ENCODE data around the gene ABCA2. TPM values are rescaled to one million over a fixed set of nuclear protein-coding genes. Genes with fewer than 3 reads are reported as not detected.
"Not testable (repeated sequence)": the region's sequence is repeated elsewhere in the genome, so short reads cannot be mapped to it uniquely, and the experiment has no call there.

Gene ABCA2
- total RNA-seq, 2 experiments from 2014 or later: 4.1 to 4.7 TPM

DNA sequence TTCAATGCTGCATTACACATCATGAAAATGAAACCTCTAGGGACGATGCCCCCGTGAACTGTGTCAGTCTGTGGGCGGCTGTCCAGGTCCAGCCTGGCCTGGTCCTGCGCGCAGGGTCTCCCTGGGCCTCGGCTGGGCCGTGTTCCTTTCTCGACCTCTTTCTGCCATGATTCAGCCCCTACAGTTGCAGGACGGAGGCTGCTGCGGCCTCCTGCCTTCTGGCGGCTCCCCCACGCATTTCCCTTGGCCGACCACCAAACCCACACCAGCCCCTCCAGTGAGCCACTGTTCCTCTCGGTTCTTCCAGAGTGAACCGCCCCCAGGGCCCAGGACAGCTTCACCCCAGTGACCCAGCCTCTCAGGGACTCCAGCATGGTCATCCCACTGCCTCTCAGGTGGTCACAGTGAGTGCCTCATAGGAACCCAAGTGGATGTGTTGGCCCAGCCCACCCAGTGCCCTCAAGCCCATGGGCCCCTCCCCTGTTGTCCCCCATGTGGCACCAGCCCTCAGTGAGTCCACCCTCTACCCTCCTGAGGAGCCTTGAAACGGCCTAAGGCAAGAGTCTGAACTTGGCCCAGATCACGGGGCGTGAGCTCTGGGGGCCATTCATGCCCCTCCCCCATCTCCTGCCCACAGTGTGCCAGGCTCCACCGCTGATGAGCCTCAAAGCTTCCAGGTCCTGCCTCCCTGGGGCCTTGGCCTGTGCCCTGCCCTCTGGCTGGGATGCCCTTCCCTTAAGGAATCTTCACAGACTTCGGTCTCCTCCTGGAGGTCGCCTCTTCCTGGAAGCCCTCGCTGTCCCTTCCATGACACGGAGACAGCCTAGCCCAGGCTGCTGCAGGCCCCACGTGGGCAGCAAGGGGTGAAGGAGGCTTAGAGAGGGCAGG lies 21.7 kb downstream of the ABCA2 start:
- no peaks in the 10 kb centered on the region for H3K4me1 Mint-ChIP-seq (ENCODE audit: low read depth)
- no peak overlapping the region for H3K4me3 Mint-ChIP-seq
- no peaks in the 10 kb centered on the region for H3K27me3 Mint-ChIP-seq (ENCODE audit: low read depth)
- intact Hi-C loops (cut with micrococcal nuclease): no loop called here
- H3K27ac Mint-ChIP-seq: no peak overlapping the region
- no peaks in the 10 kb centered on the region for H3K9me3 Mint-ChIP-seq
- no peaks in the 10 kb centered on the region for H3K36me3 Mint-ChIP-seq (ENCODE audit: low read depth)
- CTCF ChIA-PET: interaction anchor here (0.9 kb wide), 1 partner anchor 23 kb away, joined by 3 read pairs; no protein-coding TSS in a partner anchor
- no peak for DNase-seq

DNA sequence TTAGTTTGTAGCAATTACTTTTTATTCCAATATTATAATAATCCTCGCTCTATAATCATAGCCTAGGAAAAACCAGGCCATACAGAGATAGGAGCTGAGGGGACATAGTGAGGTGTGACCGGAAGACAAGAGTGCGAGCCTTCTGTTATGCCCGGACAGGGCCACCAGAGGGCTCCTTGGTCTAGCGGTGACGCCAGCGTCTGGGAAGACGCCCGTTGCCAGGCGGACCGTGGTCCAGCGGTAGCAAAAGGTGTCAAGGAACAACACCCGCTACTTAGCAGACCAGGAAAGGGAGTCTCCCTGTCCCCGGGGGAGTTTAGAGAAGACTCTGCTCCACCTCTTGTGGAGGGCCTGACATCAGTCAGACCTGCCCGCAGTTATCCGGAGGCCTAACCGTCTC lies 23.8 kb downstream of the ABCA2 start:
- DNase-seq; H3K27me3 Mint-ChIP-seq (ENCODE audit: low read depth); H3K4me3 Mint-ChIP-seq; H3K36me3 Mint-ChIP-seq (ENCODE audit: low read depth); H3K27ac Mint-ChIP-seq; H3K4me1 Mint-ChIP-seq (ENCODE audit: low read depth); H3K9me3 Mint-ChIP-seq: not testable (repeated sequence)
- intact Hi-C loops (cut with micrococcal nuclease): loop anchor here (2.0 kb wide), 1 partner anchor 31 kb away; no protein-coding TSS in a partner anchor
- CTCF ChIA-PET: interaction anchor here (1.1 kb wide), 1 partner anchor 31 kb away, joined by 5 read pairs; no protein-coding TSS in a partner anchor

DNA sequence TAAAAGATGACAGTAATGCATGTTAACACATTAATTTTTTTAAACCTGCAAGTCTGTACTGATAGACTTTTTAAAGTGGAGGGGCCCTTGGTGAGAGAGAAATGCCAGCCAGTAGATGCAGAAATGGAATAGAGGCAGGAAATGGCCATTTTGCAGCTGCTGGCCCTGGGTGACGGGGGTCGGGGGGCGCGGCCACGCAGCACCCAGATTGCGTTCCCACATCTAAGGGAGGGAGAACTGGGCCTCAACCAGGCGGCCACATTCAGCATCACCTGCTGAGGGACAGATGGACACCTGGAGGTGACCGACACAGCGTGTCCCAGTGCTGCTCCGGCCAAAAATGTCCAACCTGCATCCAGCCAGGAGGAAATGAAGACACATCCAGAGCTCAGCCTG lies 25.4 kb downstream of the ABCA2 start:
- no peaks in the 10 kb centered on the region for H3K36me3 Mint-ChIP-seq (ENCODE audit: low read depth)
- H3K27me3 Mint-ChIP-seq (ENCODE audit: low read depth): peaks cover 10% of the 10 kb centered on the region
- CTCF ChIA-PET: interaction anchor here (0.9 to 1.0 kb wide), 2 partner anchors 10 to 32 kb away, joined by 3 read pairs; no protein-coding TSS in a partner anchor
- no peaks in the 10 kb centered on the region for H3K9me3 Mint-ChIP-seq
- DNase-seq: no peak
- no peak overlapping the region for H3K4me3 Mint-ChIP-seq
- no peak overlapping the region for H3K27ac Mint-ChIP-seq
- H3K4me1 Mint-ChIP-seq (ENCODE audit: low read depth): peaks cover 8% of the 10 kb centered on the region
- intact Hi-C loops (cut with micrococcal nuclease): no loop called here

DNA sequence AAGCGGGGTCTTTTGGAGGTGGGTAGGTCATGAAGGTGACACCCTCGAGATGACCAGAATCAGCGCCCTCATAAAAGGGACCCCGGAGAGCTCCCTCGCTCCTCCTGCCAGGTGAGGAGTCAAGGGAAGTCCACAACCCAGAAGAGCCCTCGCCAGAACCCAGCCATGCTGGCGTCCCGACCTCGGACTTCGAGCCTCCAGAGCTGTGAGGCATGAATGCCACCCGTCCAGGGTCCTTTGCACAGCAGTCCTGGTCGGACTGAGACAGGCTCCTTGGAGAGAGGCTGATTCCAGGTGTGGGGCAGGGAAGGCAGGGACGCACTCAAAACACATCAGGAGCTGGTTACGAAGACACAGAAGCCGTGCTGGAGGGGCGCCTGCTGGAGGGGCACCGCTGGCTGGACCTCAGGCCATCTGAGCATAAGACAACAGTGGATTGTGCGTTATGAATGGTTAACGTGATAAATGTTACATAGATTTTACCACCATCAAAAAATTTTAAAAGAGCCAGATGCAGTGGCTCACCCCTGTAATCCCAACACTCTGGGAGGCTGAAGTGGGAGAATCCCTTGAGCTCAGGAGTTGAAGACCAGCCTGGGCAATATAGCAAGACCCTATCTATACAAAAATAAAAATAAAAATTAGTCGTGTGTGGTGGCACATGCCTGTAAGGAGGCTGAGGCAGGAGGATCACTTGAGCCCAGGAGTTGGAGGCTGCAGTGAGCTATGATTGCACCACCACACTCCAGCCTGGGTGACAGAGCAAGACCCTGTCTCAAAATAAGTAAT lies 26.0 kb downstream of the ABCA2 start:
- H3K4me3 Mint-ChIP-seq: no peak overlapping the region
- CTCF ChIA-PET: interaction anchor here (0.6 to 0.9 kb wide), 2 partner anchors 33 to 515 kb away, joined by 3 read pairs; no protein-coding TSS in a partner anchor
- no peaks in the 10 kb centered on the region for H3K36me3 Mint-ChIP-seq (ENCODE audit: low read depth)
- DNase-seq: no peak
- peaks cover 13% of the 10 kb centered on the region for H3K27me3 Mint-ChIP-seq (ENCODE audit: low read depth)
- peaks cover 10% of the 10 kb centered on the region for H3K4me1 Mint-ChIP-seq (ENCODE audit: low read depth)
- no peak overlapping the region for H3K27ac Mint-ChIP-seq
- H3K9me3 Mint-ChIP-seq: no peaks in the 10 kb centered on the region
- intact Hi-C loops (cut with micrococcal nuclease): no loop called here

DNA sequence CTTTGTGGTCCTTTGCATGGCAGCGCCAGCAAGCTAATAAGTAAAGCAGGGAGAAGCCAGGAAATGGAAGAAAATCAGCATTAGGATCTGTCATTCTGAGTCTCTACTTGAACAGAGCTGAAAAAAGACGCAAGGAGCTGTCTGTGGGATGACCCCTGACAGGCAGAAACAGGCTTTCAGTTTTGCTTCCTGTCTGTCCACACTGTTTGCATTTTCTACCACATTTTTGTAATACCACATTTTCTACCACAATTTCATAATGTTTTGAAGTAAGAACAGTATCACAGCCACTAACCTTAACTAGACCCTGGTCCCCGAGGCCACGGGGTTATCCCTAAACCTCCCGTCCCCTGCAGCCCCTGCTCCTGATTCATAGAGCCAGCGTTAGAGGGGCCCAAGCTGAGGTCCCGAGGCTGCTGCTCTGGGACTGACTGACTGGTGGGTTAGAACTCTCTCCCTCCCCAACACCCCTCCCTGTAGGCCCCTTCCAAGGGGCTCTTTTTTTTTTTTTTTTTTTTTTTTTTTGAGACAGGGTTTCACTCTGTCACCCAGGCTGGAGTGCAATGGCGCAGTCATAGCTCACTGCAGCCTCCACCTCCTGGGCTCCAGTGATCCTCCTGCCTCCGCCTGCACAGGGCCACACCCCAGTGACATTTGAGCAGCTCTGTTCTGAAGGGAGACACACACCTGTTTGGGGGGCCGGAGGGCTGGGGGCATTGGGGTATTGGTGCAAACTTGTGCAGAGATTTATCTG lies 27.7 kb downstream of the ABCA2 start:
- Mint-ChIP-seq H3K9me3 (no peaks in the 10 kb centered on the region), H3K27ac (no peak overlapping the region), H3K4me1 (ENCODE audit: low read depth) (peaks cover 13% of the 10 kb centered on the region), H3K4me3 (no peak overlapping the region), H3K36me3 (ENCODE audit: low read depth) (no peaks in the 10 kb centered on the region), H3K27me3 (ENCODE audit: low read depth) (peaks cover 13% of the 10 kb centered on the region)
- CTCF ChIA-PET: interaction anchor here (0.7 to 1.7 kb wide), 2 partner anchors 35 to 527 kb away, joined by 5 to 6 read pairs; no protein-coding TSS in a partner anchor
- intact Hi-C loops (cut with micrococcal nuclease): no loop called here
- DNase-seq: no peak

DNA sequence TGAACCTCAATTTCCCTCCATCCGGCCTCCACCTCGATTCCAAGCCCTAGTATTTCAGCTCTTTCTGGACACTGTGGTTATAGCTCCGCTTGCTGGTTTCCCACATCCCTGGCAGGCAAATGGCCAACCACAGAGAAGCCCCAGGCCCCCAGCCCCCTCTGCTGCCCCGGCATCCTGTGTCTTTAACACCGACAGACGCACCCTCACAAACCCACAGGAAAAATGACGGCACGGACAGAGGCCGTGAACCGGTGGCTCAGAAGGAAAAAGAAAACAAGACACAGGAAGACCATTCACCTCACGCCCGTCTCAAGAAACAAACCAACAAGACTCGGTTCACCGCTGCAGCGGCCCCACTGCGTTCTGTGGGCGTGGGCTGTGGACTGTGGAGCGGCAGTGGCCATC lies 30.2 kb downstream of the ABCA2 start:
- Mint-ChIP-seq H3K36me3 (ENCODE audit: low read depth) (peaks cover 9% of the 10 kb centered on the region), H3K27me3 (ENCODE audit: low read depth) (peaks cover 13% of the 10 kb centered on the region), H3K9me3 (no peaks in the 10 kb centered on the region), H3K4me1 (ENCODE audit: low read depth) (peaks cover 20% of the 10 kb centered on the region), H3K4me3 (no peak overlapping the region), H3K27ac (no peak overlapping the region)
- CTCF ChIA-PET: interaction anchor here (1.0 kb wide), 1 partner anchor 8 kb away, joined by 3 read pairs; no protein-coding TSS in a partner anchor
- DNase-seq: peak; percentile 42
- intact Hi-C loops (cut with micrococcal nuclease): no loop called here

DNA sequence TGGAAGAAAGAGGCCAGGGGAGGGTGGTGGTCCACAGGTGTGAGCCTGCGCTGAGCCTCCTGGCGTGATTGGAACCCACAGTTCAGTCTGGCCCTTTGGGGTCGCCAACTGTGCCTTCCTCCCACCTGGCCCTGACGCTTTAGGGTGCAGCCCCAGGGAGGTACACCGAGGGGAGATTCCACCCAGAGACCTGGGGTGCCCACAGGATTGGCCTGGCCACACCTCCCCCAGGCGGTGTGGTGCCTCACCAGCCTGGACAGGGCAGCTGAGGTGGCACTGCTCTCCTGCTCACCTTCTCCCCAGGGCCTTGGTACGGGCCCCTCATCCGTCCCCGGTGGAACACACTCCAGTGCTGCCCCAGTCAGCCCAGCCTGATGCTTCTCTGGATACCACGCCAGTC lies 30.7 kb downstream of the ABCA2 start:
- no peak for DNase-seq
- Mint-ChIP-seq H3K4me1 (ENCODE audit: low read depth) (peaks cover 20% of the 10 kb centered on the region), H3K9me3 (no peaks in the 10 kb centered on the region), H3K27ac (no peak overlapping the region), H3K27me3 (ENCODE audit: low read depth) (peaks cover 13% of the 10 kb centered on the region), H3K4me3 (no peak overlapping the region), H3K36me3 (ENCODE audit: low read depth) (peaks cover 9% of the 10 kb centered on the region)
- CTCF ChIA-PET: interaction anchor here (1.0 kb wide), 1 partner anchor 8 kb away, joined by 3 read pairs; no protein-coding TSS in a partner anchor
- intact Hi-C loops (cut with micrococcal nuclease): no loop called here

DNA sequence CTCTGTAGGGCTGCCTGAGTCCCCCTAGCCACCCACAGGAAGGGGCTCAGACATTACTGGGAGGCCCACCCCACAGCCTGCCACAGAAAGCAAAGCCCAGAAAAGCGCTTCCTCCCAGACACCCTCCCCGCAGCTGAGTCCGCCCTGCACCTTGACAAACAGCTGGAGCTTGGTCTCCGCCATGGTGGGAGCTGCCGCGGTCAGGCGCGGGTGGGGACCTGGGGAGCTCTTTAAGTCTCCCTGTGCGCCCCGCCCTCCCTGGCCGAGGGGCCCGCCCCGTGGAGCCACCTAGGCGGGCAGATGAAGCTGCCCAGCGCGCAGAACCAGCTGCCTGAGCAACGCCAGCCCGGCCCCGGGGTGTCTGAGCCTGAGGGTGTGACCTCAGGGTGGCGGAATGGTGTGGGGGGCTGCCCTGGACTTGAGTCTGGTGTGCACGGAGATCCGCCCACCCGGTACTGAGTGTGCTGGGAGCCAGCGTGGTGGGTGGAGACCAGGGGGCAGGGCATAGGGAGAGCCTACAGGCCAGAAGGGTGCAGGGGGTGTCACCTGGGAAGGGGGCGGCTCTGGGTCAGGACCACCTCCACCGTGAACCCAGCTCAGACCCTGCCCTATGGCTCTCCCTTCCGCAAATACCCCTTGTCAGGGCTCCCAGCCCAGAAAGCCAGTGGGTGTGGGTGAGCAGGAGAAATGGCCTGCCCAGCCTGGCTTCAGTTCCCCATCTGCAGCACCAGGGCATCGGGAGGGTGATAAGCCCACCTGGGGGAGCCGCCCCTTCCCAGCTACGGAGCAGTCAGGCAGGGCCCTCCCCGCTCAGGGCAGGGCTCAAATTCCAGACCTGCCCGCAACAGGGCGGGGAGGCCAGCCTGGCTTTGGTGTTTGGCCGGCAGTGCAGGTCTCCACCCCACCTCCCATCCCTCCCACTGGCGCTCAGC lies 31.4 kb downstream of the ABCA2 start, which contains the start of gene CLIC3:
Gene CLIC3, minus strand, starts transcription at position 208 of the 932 bp plus-strand sequence. Its CDS starts 25 bp downstream, at position 183.
- Mint-ChIP-seq H3K4me1 (ENCODE audit: low read depth) (peaks cover 21% of the 10 kb centered on the region), H3K27ac (no peak within 1 kb of the TSS), H3K36me3 (ENCODE audit: low read depth) (peaks cover 9% of the 10 kb centered on the region), H3K4me3 (no peak within 1 kb of the TSS), H3K9me3 (no peaks in the 10 kb centered on the region), H3K27me3 (ENCODE audit: low read depth) (peaks cover 13% of the 10 kb centered on the region)
- CTCF ChIA-PET: interaction anchor here (0.8 to 1.6 kb wide), 2 partner anchors 33 to 50 kb away, joined by 5 to 15 read pairs; no protein-coding TSS in a partner anchor
- intact Hi-C loops (cut with micrococcal nuclease): no loop called here
- no peak for DNase-seq

DNA sequence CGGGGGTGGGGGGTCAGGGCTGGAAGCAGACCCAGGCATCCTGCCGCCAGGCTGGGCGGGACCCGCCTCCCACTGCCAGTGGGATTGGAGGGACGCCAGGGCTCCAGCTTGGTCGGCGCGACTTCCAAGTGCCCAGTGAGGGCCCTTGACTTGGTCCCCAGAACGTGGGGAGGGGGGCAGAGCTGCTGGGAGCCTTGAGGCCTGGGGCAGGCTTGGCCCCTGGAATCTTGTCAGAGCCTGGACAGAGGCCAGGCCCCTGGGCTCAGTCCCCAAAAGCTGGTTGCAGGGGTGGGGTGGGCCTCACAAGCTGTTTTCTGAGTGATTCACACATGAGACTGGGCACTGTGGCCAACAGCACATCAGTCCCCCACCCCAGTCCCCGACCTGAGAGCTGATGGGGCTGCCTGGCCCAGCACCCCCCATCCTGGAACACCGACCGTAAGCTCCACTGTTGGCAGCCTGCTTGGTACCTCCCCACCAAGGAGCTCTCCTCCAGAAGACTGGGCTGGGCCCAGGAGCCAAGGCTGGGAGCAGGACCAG lies 32.2 kb downstream of the ABCA2 start:
- DNase-seq: no peak
- Mint-ChIP-seq H3K4me3 (no peak overlapping the region), H3K9me3 (no peaks in the 10 kb centered on the region), H3K4me1 (ENCODE audit: low read depth) (peaks cover 25% of the 10 kb centered on the region), H3K27me3 (ENCODE audit: low read depth) (peaks cover 13% of the 10 kb centered on the region), H3K36me3 (ENCODE audit: low read depth) (peaks cover 9% of the 10 kb centered on the region), H3K27ac (no peak overlapping the region)
- CTCF ChIA-PET: interaction anchor here (0.5 to 1.6 kb wide), 4 partner anchors 34 to 295 kb away, joined by 3 to 15 read pairs (median 4); no protein-coding TSS in a partner anchor
- intact Hi-C loops (cut with micrococcal nuclease): no loop called here

DNA sequence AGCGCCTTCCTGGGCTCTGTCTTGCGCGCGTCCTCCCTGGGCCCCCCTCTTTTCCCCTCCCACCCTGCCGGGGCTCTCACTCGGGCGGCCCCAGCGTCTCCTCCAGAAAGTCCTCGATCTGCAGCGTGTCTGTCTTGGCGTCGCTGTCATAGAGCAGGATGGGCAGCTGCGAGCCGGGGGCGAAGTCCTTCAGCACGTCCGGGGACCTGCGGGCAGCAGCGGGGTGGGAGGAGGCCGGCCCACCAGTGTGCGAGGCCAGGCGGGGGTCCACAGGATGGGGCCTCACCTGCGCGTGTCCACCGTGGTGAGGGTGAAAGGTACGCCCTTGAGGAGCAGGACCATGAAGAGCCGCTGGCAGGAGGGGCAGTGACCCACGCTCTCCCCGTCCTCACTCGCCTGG lies 32.7 kb downstream of the ABCA2 start:
- Mint-ChIP-seq H3K4me1 (ENCODE audit: low read depth) (peaks cover 25% of the 10 kb centered on the region), H3K36me3 (ENCODE audit: low read depth) (peaks cover 9% of the 10 kb centered on the region), H3K27me3 (ENCODE audit: low read depth) (peaks cover 13% of the 10 kb centered on the region), H3K4me3 (no peak overlapping the region), H3K27ac (no peak overlapping the region), H3K9me3 (no peaks in the 10 kb centered on the region)
- no peak for DNase-seq
- intact Hi-C loops (cut with micrococcal nuclease): no loop called here
- CTCF ChIA-PET: interaction anchor here (0.5 to 1.6 kb wide), 4 partner anchors 34 to 294 kb away, joined by 3 to 15 read pairs (median 4); no protein-coding TSS in a partner anchor

DNA sequence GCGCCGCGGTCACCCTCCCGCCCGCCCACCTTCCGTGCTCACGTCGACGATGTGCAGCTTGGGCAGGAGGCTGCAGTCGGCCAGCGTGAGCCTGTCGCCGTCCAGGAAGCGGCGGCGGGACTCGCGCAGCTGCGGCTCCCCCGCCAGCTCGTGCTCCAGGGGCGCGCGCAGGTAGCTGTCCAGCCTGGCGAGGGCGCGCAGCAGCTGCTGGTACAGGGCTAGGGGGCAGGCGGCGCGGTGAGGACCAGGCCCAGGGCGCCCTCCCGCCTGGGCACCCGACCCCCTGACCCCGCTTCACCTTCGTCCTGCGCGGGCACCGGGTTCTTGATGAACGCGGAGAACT lies 33.2 kb downstream of the ABCA2 start:
- CTCF ChIA-PET: no interaction called here
- no peak overlapping the region for H3K27ac Mint-ChIP-seq
- DNase-seq: no peak
- H3K4me3 Mint-ChIP-seq: no peak overlapping the region
- H3K27me3 Mint-ChIP-seq (ENCODE audit: low read depth): peaks cover 13% of the 10 kb centered on the region
- H3K4me1 Mint-ChIP-seq (ENCODE audit: low read depth): peaks cover 21% of the 10 kb centered on the region
- intact Hi-C loops (cut with micrococcal nuclease): loop anchor here (5.0 kb wide), 1 partner anchor 93 kb away; no protein-coding TSS in a partner anchor
- no peaks in the 10 kb centered on the region for H3K9me3 Mint-ChIP-seq
- H3K36me3 Mint-ChIP-seq (ENCODE audit: low read depth): peaks cover 9% of the 10 kb centered on the region
